H1 (cell line): Measurements from ENCODE around the gene TVP23B. TPM values are rescaled to one million over a fixed set of nuclear protein-coding genes. Genes with fewer than 3 reads are reported as not detected.

ENCODE experiments used
- CTCF ChIA-PET: fragments of 300-600 bp; sonication (Branson Sonifier 250); formaldehyde crosslinking; loops from one replicate; lab custom pipeline; 2021; ENCODE audit not compliant: partially characterized antibody; lab: Charles Lee
- POLR2A ChIA-PET: fragments of 300-600 bp; sonication (Branson Sonifier 250); formaldehyde crosslinking; loops from one replicate; lab custom pipeline; 2021; ENCODE audit warnings: inconsistent platforms; ENCODE audit not compliant: partially characterized antibody; lab: Charles Lee
- DNase-seq, 2 experiments: peaks; one replicate each; pipeline versions ENCODE4 v3.0.0 to v3.0.0-alpha.2; 2010 to 2022; ENCODE audit warnings: low spot score in 2 of 2, low read depth in 1 of 2, mixed read lengths in 1 of 2
- FAIRE-seq: peaks from 2 replicates; lab custom pipeline; 2011; peaks lifted over from hg19 to GRCh38; lab: Jason Lieb, UNC
- H2AFZ ChIP-seq: 2 replicates; pipeline ENCODE4 v1.8.1; 2012; ENCODE audit warnings: low read length, inconsistent platforms
- H2AK5ac ChIP-seq: 2 replicates; pipeline ENCODE4 v1.6.1; 2013; ENCODE audit warnings: low read depth, low read length
- H2BK120ac ChIP-seq: replicated peaks from 2 replicates; pipeline ENCODE3; 2013; ENCODE audit warnings: low read depth, low read length, inconsistent platforms
- H2BK12ac ChIP-seq: 2 replicates; pipeline ENCODE4 v1.6.1; 2013; ENCODE audit warnings: low read depth, low read length
- H2BK15ac ChIP-seq: 2 replicates; pipeline ENCODE4 v1.6.1; 2013; ENCODE audit warnings: low read length
- H2BK20ac ChIP-seq: 2 replicates; pipeline ENCODE4 v1.6.1; 2013; ENCODE audit warnings: low read length
- H2BK5ac ChIP-seq: 2 replicates; pipeline ENCODE4 v1.6.1; 2013; ENCODE audit warnings: low read depth, low read length
- H3K14ac ChIP-seq: 2 replicates; pipeline ENCODE4 v1.6.1; 2013; ENCODE audit warnings: inconsistent platforms; ENCODE audit not compliant: insufficient read length
- H3K18ac ChIP-seq: 2 replicates; pipeline ENCODE4 v1.6.1; 2013; ENCODE audit warnings: low read length; ENCODE audit errors: extremely low read depth
- H3K23ac ChIP-seq: 2 replicates; pipeline ENCODE4 v1.6.1; 2013; ENCODE audit warnings: inconsistent platforms; ENCODE audit not compliant: insufficient read length
- H3K23me2 ChIP-seq: 2 replicates; pipeline ENCODE4 v1.6.1; 2013; ENCODE audit warnings: low read depth, low read length
- H3K27ac ChIP-seq: 2 replicates; pipeline ENCODE4 v1.6.1; 2011; ENCODE audit warnings: low read depth, low read length, inconsistent platforms
- H3K27me3 ChIP-seq, 4 experiments: replicated peaks in 1 of 4; 1 replicate in 1 of 4; 2 replicates in 3 of 4; pipeline versions ENCODE4 v1.6.1 to v1.8.1; 2011 to 2013; ENCODE audit warnings: low read length in 3 of 4, mild to moderate bottlenecking in 3 of 4, inconsistent platforms in 2 of 4, mixed read lengths in 2 of 4, moderate library complexity in 1 of 4; ENCODE audit not compliant: control insufficient read depth in 3 of 4, insufficient read depth in 3 of 4; ENCODE audit errors: extremely low read depth in 1 of 4
- H3K36me3 ChIP-seq, 4 experiments: 2 replicates each; pipeline versions ENCODE4 v1.6.1 to v1.8.1; 2011 to 2013; ENCODE audit warnings: mild to moderate bottlenecking in 4 of 4, low read length in 3 of 4, moderate library complexity in 2 of 4, control low read depth in 1 of 4, inconsistent platforms in 1 of 4; ENCODE audit not compliant: insufficient read depth in 4 of 4, control insufficient read depth in 2 of 4
- H3K4ac ChIP-seq: replicated peaks from 2 replicates; pipeline ENCODE3; 2013; ENCODE audit warnings: low read length, low read depth, mixed read lengths, inconsistent platforms; ENCODE audit not compliant: insufficient read length
- H3K4me1 ChIP-seq, 4 experiments: replicated peaks in 1 of 4; 1 replicate in 1 of 4; 2 replicates in 3 of 4; pipeline versions ENCODE4 v1.6.1 to v1.8.1; 2011 to 2013; ENCODE audit warnings: low read length in 3 of 4, inconsistent platforms in 2 of 4, mixed read lengths in 1 of 4; ENCODE audit not compliant: insufficient read depth in 4 of 4, control insufficient read depth in 3 of 4
- H3K4me2 ChIP-seq, 2 experiments: 2 replicates each; pipeline versions ENCODE4 v1.6.1 to v1.8.1; 2011 to 2013; ENCODE audit warnings: low read depth in 2 of 2, low read length in 2 of 2, control low read depth in 1 of 2, inconsistent platforms in 1 of 2, mild to moderate bottlenecking in 1 of 2; ENCODE audit not compliant: insufficient read depth in 1 of 2
- H3K4me3 ChIP-seq, 4 experiments: fragments of 200-600, 300-600 bp in 1 of 4; sonication (generic), shearing (Covaris generic), sonication (Bioruptor Twin) in 1 of 4; 2 replicates each; pipeline versions ENCODE4 v1.5.1 to v1.8.1; 2011 to 2016; ENCODE audit warnings: low read length in 4 of 4, low read depth in 3 of 4, control low read depth in 2 of 4, inconsistent platforms in 2 of 4, mild to moderate bottlenecking in 2 of 4, mixed read lengths in 1 of 4, moderate library complexity in 1 of 4; ENCODE audit not compliant: insufficient read depth in 2 of 4; ENCODE audit errors: extremely low read depth in 1 of 4
- H3K56ac ChIP-seq: replicated peaks from 2 replicates; pipeline ENCODE3; 2013; ENCODE audit warnings: low read depth, mild to moderate bottlenecking, mixed read lengths, low read length, inconsistent platforms; ENCODE audit not compliant: insufficient read length
- H3K79me1 ChIP-seq: 2 replicates; pipeline ENCODE4 v1.6.1; 2013; ENCODE audit warnings: low read depth, low read length, control low read depth
- H3K79me2 ChIP-seq, 2 experiments: 2 replicates each; pipeline versions ENCODE4 v1.6.1 to v1.8.1; 2012 to 2013; ENCODE audit warnings: low read length in 2 of 2, mild to moderate bottlenecking in 2 of 2, inconsistent platforms in 1 of 2; ENCODE audit not compliant: insufficient read depth in 2 of 2, control insufficient read depth in 1 of 2
- H3K9ac ChIP-seq, 4 experiments: replicated peaks in 1 of 4; 1 replicate in 1 of 4; 2 replicates in 3 of 4; pipeline versions ENCODE4 v1.6.1 to v1.8.1; 2011 to 2013; ENCODE audit warnings: low read depth in 3 of 4, low read length in 3 of 4, control low read depth in 2 of 4, mild to moderate bottlenecking in 2 of 4, moderate library complexity in 2 of 4, inconsistent platforms in 1 of 4; ENCODE audit errors: extremely low read depth in 1 of 4
- H3K9me3 ChIP-seq, 2 experiments: 2 replicates each; pipeline versions ENCODE4 v1.6.1 to v1.8.1; 2012 to 2013; ENCODE audit warnings: mild to moderate bottlenecking in 2 of 2, moderate library complexity in 2 of 2, control low read depth in 1 of 2, inconsistent platforms in 1 of 2, low read depth in 1 of 2, low read length in 1 of 2, mixed read lengths in 1 of 2; ENCODE audit not compliant: insufficient read depth in 2 of 2
- H4K20me1 ChIP-seq, 2 experiments: replicated peaks in 1 of 2; 2 replicates each; pipeline versions ENCODE3 to v1.8.1; 2011 to 2013; ENCODE audit warnings: inconsistent platforms in 2 of 2, low read length in 2 of 2, mild to moderate bottlenecking in 1 of 2; ENCODE audit not compliant: insufficient read depth in 2 of 2, control insufficient read depth in 1 of 2
- H4K5ac ChIP-seq: 2 replicates; pipeline ENCODE4 v1.6.1; 2013; ENCODE audit warnings: low read length, low read depth, mixed read lengths, inconsistent platforms; ENCODE audit not compliant: insufficient read length
- H4K8ac ChIP-seq: 2 replicates; pipeline ENCODE4 v1.8.0; 2013; ENCODE audit warnings: mild to moderate bottlenecking, moderate library complexity, low read length, inconsistent platforms; ENCODE audit not compliant: insufficient read depth; ENCODE audit errors: extremely low read depth
- H4K91ac ChIP-seq: replicated peaks from 2 replicates; pipeline ENCODE3; 2013; ENCODE audit warnings: low read length, mixed read lengths, inconsistent platforms; ENCODE audit not compliant: insufficient read length
- ASH2L ChIP-seq: fragments of 200-600, 300-600 bp; sonication (generic); IDR thresholded peaks from one replicate; pipeline ENCODE4 v1.7.1; 2017; ENCODE audit warnings: low read length
- BRCA1 ChIP-seq: IDR thresholded peaks from 2 replicates; pipeline ENCODE4 v1.6.1; 2012; ENCODE audit warnings: low read depth, low read length, improper control_type of control experiment
- CTBP2 ChIP-seq: IDR thresholded peaks from 2 replicates; pipeline ENCODE4 v1.7.0; 2011; ENCODE audit warnings: borderline replicate concordance, mild to moderate bottlenecking, moderate library complexity, mixed read lengths, low read length; ENCODE audit not compliant: insufficient read depth, insufficient read length
- EZH2 ChIP-seq: fragments of 200-600 bp; sonication (generic); IDR thresholded peaks from 2 replicates; pipeline ENCODE4 v1.7.1; 2012; ENCODE audit warnings: low read depth, mild to moderate bottlenecking, moderate library complexity, low read length, inconsistent platforms; ENCODE audit not compliant: severe bottlenecking
- KDM5A ChIP-seq: fragments of 200-600 bp; IDR thresholded peaks from 2 replicates; pipeline ENCODE4 v1.7.1; 2012; ENCODE audit warnings: mild to moderate bottlenecking, low read length, inconsistent platforms, mixed read lengths
- POU5F1 ChIP-seq: IDR thresholded peaks from 2 replicates; pipeline ENCODE4 v1.6.1; 2011; ENCODE audit warnings: low read depth, mild to moderate bottlenecking, low read length, moderate library complexity
- RAD21 ChIP-seq, 2 experiments: IDR thresholded peaks in 1 of 2; conservative IDR thresholded peaks in 1 of 2; 2 replicates each; pipeline ENCODE4 v1.6.1; 2011; ENCODE audit warnings: low read depth in 2 of 2, low read length in 2 of 2, improper control_type of control experiment in 1 of 2, inconsistent platforms in 1 of 2, mild to moderate bottlenecking in 1 of 2, moderate library complexity in 1 of 2
- SIRT6 ChIP-seq: IDR thresholded peaks from one replicate; pipeline ENCODE4 v1.7.1; 2012; ENCODE audit warnings: low read length, inconsistent platforms
- SIX5 ChIP-seq: IDR thresholded peaks from 2 replicates; pipeline ENCODE4 v1.6.1; 2011; ENCODE audit warnings: mild to moderate bottlenecking, low read depth, low read length
- SP1 ChIP-seq: IDR thresholded peaks from 2 replicates; pipeline ENCODE4 v1.6.1; 2011; ENCODE audit warnings: low read depth, low read length
- SP2 ChIP-seq: IDR thresholded peaks from 2 replicates; pipeline ENCODE4 v1.6.1; 2012; ENCODE audit warnings: mild to moderate bottlenecking, low read length, inconsistent platforms
- WGBS, 2 experiments: shearing (Covaris generic) in 1 of 2; methylation state at CpG; one replicate each; pipeline versions ENCODE4 v1.1.6 to v1.1.7; 2013 to 2015; ENCODE audit warnings: low lambda C conversion rate in 2 of 2, mixed read lengths in 2 of 2, inconsistent platforms in 1 of 2, low coverage in 1 of 2, missing lambda C conversion rate in 1 of 2; ENCODE audit not compliant: insufficient replicate concordance in 2 of 2, insufficient coverage in 1 of 2, insufficient read length in 1 of 2; ENCODE audit errors: extremely low coverage in 1 of 2, missing lambda C conversion rate in 1 of 2; 5-methylcytosine and 5-hydroxymethylcytosine counted together
- polyA plus RNA-seq, 7 experiments: library from polyadenylated mRNA; depleted of rRNA in 3 of 7; stranded (reverse) in 5 of 7; unstranded in 2 of 7; fragments of >200 nt in 5 of 7; fragments of 200-250 nt in 2 of 7; gene quantifications; 1 replicate in 5 of 7; 2 replicates in 1 of 7; 4 replicates in 1 of 7; pipeline versions ENCODE4 v1.2.1 to v1.2.3, GENCODE V29; 2011 to 2013; ENCODE audit warnings: missing spikeins in 2 of 7, mixed read lengths in 2 of 7
- total RNA-seq: library from RNA; stranded (reverse); fragmentation: NEBNext Ultra II Directional; extraction: Animal tissue kit (Norgen Biotek cat#: 25700); gene quantifications from 2 replicates; pipeline ENCODE4 v1.2.1, GENCODE V29; 2021
- TF ChIP-seq, protein P1 (sequence below): IDR thresholded peaks from 2 replicates; pipeline ENCODE4 v1.6.1; 2012; ENCODE audit warnings: low read length, inconsistent platforms
- TF ChIP-seq, protein P2 (sequence below): IDR thresholded peaks from 2 replicates; pipeline ENCODE4 v1.6.1; 2012; ENCODE audit warnings: inconsistent platforms

The TVP23B gene
- total and polyA plus RNA-seq, 2 of the 8 experiments (the other 6 are each of a cell fraction or from before 2014, with no cell fraction given) = 11.5 to 22.7 TPM

DNA sequence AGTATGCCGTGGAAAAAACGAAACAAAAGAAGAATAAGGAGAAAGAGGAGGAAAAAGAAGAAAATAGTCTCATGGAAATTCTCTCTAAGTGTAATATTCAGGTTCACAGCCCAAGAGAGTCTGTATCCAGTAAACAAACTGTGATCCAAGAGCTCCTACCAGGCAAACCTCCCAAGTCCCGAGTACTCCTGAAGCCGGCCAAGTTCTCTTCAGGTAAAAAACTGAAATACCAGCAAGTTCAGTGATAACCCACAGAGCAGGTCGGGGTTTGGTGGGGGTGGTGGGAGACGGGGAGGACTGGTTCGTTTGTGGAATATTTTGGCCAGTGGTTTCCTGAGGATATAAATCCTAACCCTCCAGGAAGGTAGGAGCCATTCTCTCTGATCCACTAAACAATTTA lies 8.5 kb upstream of the TVP23B start:
- Histone ChIP-seq H2BK12ac (no peak overlapping the region), H3K36me3 (no peaks in the 10 kb centered on the region), H3K4me1 (no peaks in the 10 kb centered on the region), H3K27me3 (no peaks in the 10 kb centered on the region), H3K23me2 (no peaks in the 10 kb centered on the region; the same call in 1 of the 2 replicates), H2BK120ac (no peak overlapping the region), H3K9me3 (no peaks in the 10 kb centered on the region), H3K79me2 (no peaks in the 10 kb centered on the region), H3K4me3 (no peak overlapping the region), H3K27ac (no peak overlapping the region), H2AFZ (no peak overlapping the region; the same call in 1 of the 2 replicates), H3K23ac (no peak overlapping the region), H3K9ac (no peak overlapping the region), H4K20me1 (no peaks in the 10 kb centered on the region), H2BK15ac (no peak overlapping the region), H3K18ac (no peak overlapping the region), H2BK5ac (no peak overlapping the region), H2AK5ac (no peak overlapping the region), H4K91ac (no peak overlapping the region), H3K56ac (no peak overlapping the region), H3K79me1 (no peaks in the 10 kb centered on the region), H2BK20ac (no peak overlapping the region), H3K4ac (no peak overlapping the region), H3K4me2 (no peak overlapping the region), H3K14ac (no peak overlapping the region), H4K5ac (no peak overlapping the region), H4K8ac (no peak overlapping the region)
- POLR2A ChIA-PET = interaction anchor here (0.7 kb wide), 1 partner anchor 703 kb away, joined by 4 read pairs; no protein-coding TSS in a partner anchor
- FAIRE-seq (no peak), DNase-seq (no peak)
- CTCF ChIA-PET = interaction anchor here (1.8 kb wide), 1 partner anchor 146 kb away, joined by 5 read pairs; no protein-coding TSS in a partner anchor
- WGBS, 2 experiments = 86% methylated on average over 7 of the region's 7 CpGs; no CpG with 5 or more reads in 1 of the 2 experiments
- TF ChIP-seq, protein P1, sequence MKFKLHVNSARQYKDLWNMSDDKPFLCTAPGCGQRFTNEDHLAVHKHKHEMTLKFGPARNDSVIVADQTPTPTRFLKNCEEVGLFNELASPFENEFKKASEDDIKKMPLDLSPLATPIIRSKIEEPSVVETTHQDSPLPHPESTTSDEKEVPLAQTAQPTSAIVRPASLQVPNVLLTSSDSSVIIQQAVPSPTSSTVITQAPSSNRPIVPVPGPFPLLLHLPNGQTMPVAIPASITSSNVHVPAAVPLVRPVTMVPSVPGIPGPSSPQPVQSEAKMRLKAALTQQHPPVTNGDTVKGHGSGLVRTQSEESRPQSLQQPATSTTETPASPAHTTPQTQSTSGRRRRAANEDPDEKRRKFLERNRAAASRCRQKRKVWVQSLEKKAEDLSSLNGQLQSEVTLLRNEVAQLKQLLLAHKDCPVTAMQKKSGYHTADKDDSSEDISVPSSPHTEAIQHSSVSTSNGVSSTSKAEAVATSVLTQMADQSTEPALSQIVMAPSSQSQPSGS = no peak
- TF ChIP-seq SIX5 (no peak), SP1 (no peak), EZH2 (no peak), RAD21 (IDR thresholded peaks at IDR 0.05 in 1 of 2, conservative IDR thresholded peaks at IDR 0.05 in 1 of 2; ENCODE audit: low read depth in 2 of 2, low read length in 2 of 2) (no peak), ASH2L (no peak), BRCA1 (no peak), SP2 (no peak), KDM5A (no peak), SIRT6 (no peak), CTBP2 (no peak), POU5F1 (no peak)
- TF ChIP-seq, protein P2, sequence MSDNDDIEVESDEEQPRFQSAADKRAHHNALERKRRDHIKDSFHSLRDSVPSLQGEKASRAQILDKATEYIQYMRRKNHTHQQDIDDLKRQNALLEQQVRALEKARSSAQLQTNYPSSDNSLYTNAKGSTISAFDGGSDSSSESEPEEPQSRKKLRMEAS = no peak
